Large intestine (tissue), 3 donors: ENCODE results near the gene CCNL2. TPM values are rescaled to one million over a fixed set of nuclear protein-coding genes. Genes with fewer than 3 reads are reported as not detected.
A peak's percentile ranks its signal among the peaks of the same experiment; 100 is the strongest.
"Not testable (repeated sequence)": the region's sequence is repeated elsewhere in the genome, so short reads cannot be mapped to it uniquely, and the experiment has no call there.

Experiments
- DNase-seq, 2 donors: peaks; one replicate each; pipeline versions ENCODE4 v3.0.0 to v3.0.0-alpha.2; 2013
- H3K27ac ChIP-seq: one replicate; pipeline ENCODE4 v1.5.1; 2013; ENCODE audit warnings: low read length
- H3K27me3 ChIP-seq: 2 replicates; pipeline ENCODE4 v1.6.1; 2013; ENCODE audit warnings: low read length; ENCODE audit not compliant: control insufficient read depth, insufficient read depth
- H3K36me3 ChIP-seq: 2 replicates; pipeline ENCODE4 v1.6.1; 2013; ENCODE audit warnings: low read length; ENCODE audit not compliant: control insufficient read depth, insufficient read depth
- H3K4me1 ChIP-seq: one replicate; pipeline ENCODE4 v1.6.1; 2013; ENCODE audit warnings: low read length; ENCODE audit not compliant: control insufficient read depth, insufficient read depth
- H3K4me3 ChIP-seq: one replicate; pipeline ENCODE4 v1.5.1; 2013; ENCODE audit warnings: low read length
- H3K9me3 ChIP-seq: one replicate; pipeline ENCODE4 v1.6.1; 2013; ENCODE audit warnings: mild to moderate bottlenecking, low read depth, low read length, moderate library complexity; ENCODE audit not compliant: control insufficient read depth
- WGBS: methylation state at CpG from one replicate; pipeline ENCODE4 v1.1.5; 2013; ENCODE audit warnings: low lambda C conversion rate; ENCODE audit not compliant: insufficient coverage; 5-methylcytosine and 5-hydroxymethylcytosine counted together
- polyA plus RNA-seq: library from polyadenylated mRNA; unstranded; fragments of 120-200 nt; gene quantifications from one replicate; pipeline ENCODE4 v1.2.1, GENCODE V29; 2013

The CCNL2 gene
- polyA plus RNA-seq, 1 donor = 285 TPM

DNA sequence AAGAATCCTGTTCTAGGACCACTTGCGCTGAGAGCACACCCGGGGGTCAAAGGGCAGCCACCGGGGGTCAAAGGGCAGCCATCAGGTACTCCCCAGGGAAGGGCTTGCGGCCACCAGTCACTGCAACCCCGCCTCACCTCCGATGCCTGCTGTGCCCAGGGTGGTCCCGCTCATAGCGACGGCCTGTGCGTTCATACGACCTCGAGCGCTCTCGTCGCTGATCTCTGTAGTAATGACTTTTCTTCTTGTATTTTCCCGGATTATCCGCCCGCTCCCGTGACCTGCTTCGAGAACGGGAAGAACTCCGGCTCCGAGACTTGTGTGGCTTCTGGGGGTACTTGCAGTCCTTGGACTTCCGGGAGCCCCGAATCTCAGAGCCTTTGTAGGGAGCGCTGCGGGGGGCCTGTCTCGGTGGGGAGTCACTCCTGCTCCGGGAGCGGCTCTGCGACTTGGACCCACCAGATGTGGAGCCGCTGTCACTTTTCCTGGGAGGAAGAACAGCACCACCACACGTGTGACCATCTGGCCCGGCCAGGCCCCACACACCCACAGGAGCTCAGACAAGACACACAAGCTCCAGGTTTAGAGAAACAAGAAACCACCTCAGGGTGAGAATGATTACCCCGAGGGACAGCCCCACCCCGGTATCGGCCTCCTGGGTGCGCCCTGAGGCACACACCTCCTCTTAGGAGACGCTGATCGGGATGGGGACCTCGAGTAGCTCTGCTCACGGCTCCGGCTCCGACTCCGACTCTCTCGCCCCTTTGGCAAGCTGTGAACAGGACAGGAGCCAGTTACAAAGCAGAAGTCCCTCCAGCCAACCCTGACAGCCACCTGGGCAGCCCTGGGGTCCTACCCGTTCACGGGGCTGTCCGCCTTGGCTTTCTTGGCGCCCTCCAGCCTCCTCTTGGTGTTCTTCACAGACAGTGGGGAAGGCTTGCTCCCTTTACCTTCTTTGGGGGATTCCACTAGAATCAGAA is 11.7 kb downstream of the CCNL2 start:
- no CpG with 5 or more reads among the region's 50 CpGs for whole genome bisulfite sequencing
- Histone ChIP-seq H3K36me3 (peaks cover 71% of the 10 kb centered on the region), H3K9me3 (peaks cover 6% of the 10 kb centered on the region)

GRCh38 chr1:1385931-1386330 is 13.2 kb downstream of the CCNL2 start:
- Histone ChIP-seq H3K4me1 (no peaks in the 10 kb centered on the region), H3K27me3 (no peaks in the 10 kb centered on the region), H3K4me3 (no peak overlapping the region), H3K36me3 (peaks cover 66% of the 10 kb centered on the region), H3K27ac (no peak overlapping the region), H3K9me3 (peaks cover 6% of the 10 kb centered on the region)
- WGBS = no CpG with 5 or more reads among the region's 8 CpGs
- DNase-seq = no peak

More for the DNA sequence above, 11.7 kb downstream of the CCNL2 start:
- no peaks in the 10 kb centered on the region for H3K4me1 ChIP-seq
- H3K27me3 ChIP-seq = no peaks in the 10 kb centered on the region
- no peak overlapping the region for H3K27ac ChIP-seq
- no peak for DNase-seq
- no peak overlapping the region for H3K4me3 ChIP-seq

GRCh38 chr1:1385339-1385738 is 13.8 kb downstream of the CCNL2 start:
- not testable (repeated sequence) for DNase-seq, H3K27ac ChIP-seq, H3K9me3 ChIP-seq, H3K27me3 ChIP-seq, H3K4me1 ChIP-seq, H3K4me3 ChIP-seq
- peaks cover 61% of the 10 kb centered on the region for H3K36me3 ChIP-seq
- WGBS = no CpG with 5 or more reads among the region's 29 CpGs

GRCh38 chr1:1381294-1381693 is 17.8 kb downstream of the CCNL2 start:
- WGBS = no CpG with 5 or more reads among the region's 8 CpGs
- H3K9me3 ChIP-seq = no peaks in the 10 kb centered on the region
- DNase-seq = no peak
- H3K27ac ChIP-seq = no peak overlapping the region
- no peaks in the 10 kb centered on the region for H3K27me3 ChIP-seq
- no peak overlapping the region for H3K4me3 ChIP-seq
- H3K36me3 ChIP-seq = peaks cover 22% of the 10 kb centered on the region
- H3K4me1 ChIP-seq = no peaks in the 10 kb centered on the region

- no CpG with 5 or more reads among the region's 16 CpGs for WGBS
- Histone ChIP-seq H3K36me3 (peaks cover 18% of the 10 kb centered on the region), H3K27me3 (no peaks in the 10 kb centered on the region), H3K27ac (no peak overlapping the region), H3K4me1 (peaks cover 4% of the 10 kb centered on the region), H3K9me3 (no peaks in the 10 kb centered on the region), H3K4me3 (no peak overlapping the region)
- DNase-seq = no peak
Observed at GRCh38 chr1:1380860-1381259, 18.3 kb downstream of the CCNL2 start.

DNA sequence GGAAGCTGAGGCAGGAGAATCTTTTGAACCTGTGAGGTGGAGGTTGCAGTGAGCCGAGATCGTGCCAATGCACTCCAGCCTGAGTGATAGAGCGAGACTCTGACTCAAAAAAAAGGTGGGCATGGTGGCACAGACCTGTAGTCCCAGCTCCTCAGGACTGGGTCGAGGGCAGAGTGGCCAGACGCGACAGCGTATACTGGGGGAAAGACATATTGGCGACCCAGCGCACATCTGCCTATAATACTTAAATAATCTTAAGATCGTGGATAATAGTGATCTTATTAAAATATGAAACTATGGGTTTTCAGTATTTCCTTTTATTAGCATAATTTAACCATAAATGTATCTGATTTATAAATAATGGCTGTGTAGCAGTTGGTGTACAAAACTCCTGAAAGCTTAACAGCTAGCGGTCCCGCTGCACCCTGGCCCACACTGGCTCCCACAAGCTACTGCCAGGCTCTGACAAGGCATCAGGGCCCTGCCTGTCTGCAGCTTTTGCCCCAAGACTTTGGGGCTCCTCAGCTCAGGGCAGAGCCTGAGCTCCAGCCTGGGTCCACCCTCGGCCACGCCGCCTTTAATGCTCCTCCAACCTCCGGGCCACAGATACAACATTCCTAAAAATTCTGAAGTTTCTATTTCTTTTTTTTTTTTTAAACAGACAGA is 21.5 kb downstream of the CCNL2 start:
- no peak overlapping the region for H3K27ac ChIP-seq
- 100% methylated on average over 2 of the region's 16 CpGs for WGBS
- peaks cover 19% of the 10 kb centered on the region for H3K36me3 ChIP-seq
- no peaks in the 10 kb centered on the region for H3K9me3 ChIP-seq
- peaks cover 20% of the 10 kb centered on the region for H3K4me1 ChIP-seq
- no peaks in the 10 kb centered on the region for H3K27me3 ChIP-seq
- H3K4me3 ChIP-seq = no peak overlapping the region
- DNase-seq = no peak

DNA sequence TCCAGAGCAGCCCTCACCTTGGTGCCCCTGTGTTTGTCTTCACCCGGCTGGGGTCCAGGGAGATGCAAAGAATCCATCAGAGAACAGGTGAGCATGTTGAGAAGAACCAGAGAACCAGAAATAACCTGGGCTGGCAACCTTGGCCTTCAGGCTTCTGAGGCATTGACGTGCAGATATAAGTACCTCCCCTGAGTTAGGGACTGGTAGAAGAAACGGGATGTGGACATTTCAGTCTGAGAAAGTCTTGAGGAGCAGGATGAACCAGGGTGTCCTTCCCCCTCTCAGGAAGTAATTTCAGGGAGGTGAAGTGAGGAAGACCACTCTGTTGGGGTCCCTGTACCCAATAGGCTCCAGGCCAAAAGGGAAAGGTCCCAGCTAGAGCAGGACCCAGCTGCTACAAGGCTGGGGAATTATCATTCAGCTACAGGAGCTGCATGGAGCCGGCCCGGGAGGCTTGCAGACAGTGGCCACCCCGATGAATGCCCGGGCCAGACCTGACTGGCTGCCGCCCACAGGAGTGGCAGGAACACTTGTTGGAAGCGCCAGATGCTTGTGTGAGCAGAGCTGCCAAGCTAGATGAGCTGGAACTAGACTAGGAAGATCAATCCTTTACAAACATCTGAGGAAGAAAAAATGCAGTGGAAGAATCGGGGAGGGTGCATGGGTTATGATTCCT is 22.4 kb downstream of the CCNL2 start:
- Histone ChIP-seq H3K9me3 (no peaks in the 10 kb centered on the region), H3K27ac (no peak overlapping the region), H3K4me1 (peaks cover 28% of the 10 kb centered on the region), H3K27me3 (no peaks in the 10 kb centered on the region), H3K4me3 (no peak overlapping the region), H3K36me3 (peaks cover 23% of the 10 kb centered on the region)
- no CpG with 5 or more reads among the region's 10 CpGs for WGBS
- no peak for DNase-seq

GRCh38 chr1:1374929-1375662 is 24.0 kb downstream of the CCNL2 start, which contains the start of gene AURKAIP1:
Gene AURKAIP1, minus strand, starts transcription at chr1:1375207. Its CDS starts 451 bp downstream, at chr1:1374756.
- Histone ChIP-seq H3K27ac (peak within 1 kb of the TSS; percentile 79), H3K4me3 (peak within 1 kb of the TSS; percentile 98), H3K36me3 (peaks cover 15% of the 10 kb centered on the region), H3K27me3 (no peaks in the 10 kb centered on the region), H3K9me3 (no peaks in the 10 kb centered on the region), H3K4me1 (peaks cover 34% of the 10 kb centered on the region)
- DNase-seq = peak; percentile 100
- 0% methylated on average over 1 of the region's 85 CpGs for WGBS

DNA sequence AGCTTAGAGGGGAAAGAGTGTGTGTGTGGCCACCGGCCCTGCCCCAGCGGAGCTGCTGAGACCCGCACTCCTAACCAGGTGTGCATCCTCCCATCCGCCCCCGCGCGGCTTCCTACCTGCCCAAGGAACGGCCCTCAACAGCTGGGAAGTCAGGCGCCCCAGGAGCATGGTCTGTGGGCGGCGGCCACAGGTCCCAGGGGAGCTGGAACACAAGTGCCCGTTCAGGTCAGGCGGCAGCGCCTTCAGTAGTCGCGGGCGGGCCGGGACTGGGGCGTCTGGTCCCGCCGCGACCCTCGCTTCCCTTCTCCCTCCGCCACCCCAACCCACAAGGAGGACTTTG is 24.6 kb downstream of the CCNL2 start:
- peak overlapping the region; percentile 79 for H3K27ac ChIP-seq
- no peaks in the 10 kb centered on the region for H3K9me3 ChIP-seq
- peaks cover 15% of the 10 kb centered on the region for H3K36me3 ChIP-seq
- peaks cover 34% of the 10 kb centered on the region for H3K4me1 ChIP-seq
- H3K4me3 ChIP-seq = peak overlapping the region; percentile 98
- WGBS = no CpG with 5 or more reads among the region's 24 CpGs
- H3K27me3 ChIP-seq = no peaks in the 10 kb centered on the region
- no peak for DNase-seq
